GM23338 (cell line): ENCODE data around the gene GJA4.

Experiments used
- CREB1 ChIP-seq: fragments of 250-450 bp; sonication (Bioruptor Pico); IDR thresholded peaks from 2 replicates; pipeline ENCODE4 v1.5.0; 2020; ENCODE audit warnings: low read depth, mild to moderate bottlenecking, moderate library complexity
- CTCF ChIP-seq, 2 experiments: fragments of 200-600 bp in 1 of 2; sonication (generic) in 1 of 2; conservative IDR thresholded peaks; 2 replicates each; pipeline versions ENCODE4 v1.5.1 to v1.6.1; 2016 to 2017; ENCODE audit warnings: antibody characterized with exemption in 2 of 2, low read depth in 2 of 2, mild to moderate bottlenecking in 2 of 2, moderate library complexity in 1 of 2
- ETS1 ChIP-seq: IDR thresholded peaks from 2 replicates; pipeline ENCODE4 v1.6.1; 2016; ENCODE audit warnings: antibody characterized with exemption
- EZH2 ChIP-seq: fragments of 200-600 bp; sonication (generic); IDR thresholded peaks from one replicate; pipeline ENCODE4 v1.8.0; 2017; ENCODE audit warnings: antibody characterized with exemption, mild to moderate bottlenecking, low read depth; ENCODE audit not compliant: unreplicated experiment
- EZH2phosphoT487 ChIP-seq: fragments of 200-600 bp; sonication (generic); IDR thresholded peaks from one replicate; pipeline ENCODE4 v1.8.1; 2018; ENCODE audit warnings: antibody characterized with exemption; ENCODE audit not compliant: unreplicated experiment
- POLR2AphosphoS5 ChIP-seq: IDR thresholded peaks from 2 replicates; pipeline ENCODE4 v1.6.1; 2016; ENCODE audit warnings: antibody characterized with exemption, low read depth
- REST ChIP-seq: IDR thresholded peaks from one replicate; pipeline ENCODE4 v1.6.1; 2018; ENCODE audit warnings: antibody characterized with exemption; ENCODE audit not compliant: unreplicated experiment

GRCh38 chr1:34792424-34792823 is 375 bp upstream of the GJA4 start:
- TF ChIP-seq CTCF (conservative IDR thresholded peaks at IDR 0.05; ENCODE audit: low read depth in 2 of 2) = no peak
- no peak for TF ChIP-seq EZH2
- no peak for TF ChIP-seq POLR2AphosphoS5
- TF ChIP-seq REST = no peak
- TF ChIP-seq EZH2phosphoT487 = no peak
- no peak for TF ChIP-seq CREB1
- TF ChIP-seq ETS1 = no peak
